ENCODE data around the gene UPP1. TPM values are rescaled to one million over a fixed set of nuclear protein-coding genes. Genes with fewer than 3 reads are reported as not detected.
"Not testable (repeated sequence)": the region's sequence is repeated elsewhere in the genome, so short reads cannot be mapped to it uniquely, and the experiment has no call there.

Gene UPP1
- total RNA-seq, 2 donors from 2014 or later, result 93.2 to 145 TPM

- Mint-ChIP-seq H3K36me3 (peaks cover 5% of the 10 kb centered on the region), H3K27ac (no peak overlapping the region), H3K9me3 (peaks cover 4% of the 10 kb centered on the region), H3K4me1 (ENCODE audit: low read depth in 2 of 2) (peaks cover 3 to 4% of the 10 kb centered on the region in 2 donors), H3K27me3 (peaks cover 0 to 5% of the 10 kb centered on the region in 2 donors), H3K4me3 (no peak overlapping the region)
- DNase-seq (ENCODE audit: low spot score) (no peak), ATAC-seq (no peak)
Observed at GRCh38 chr7:48063985-48064384, 25.1 kb upstream of the UPP1 start.

- Mint-ChIP-seq H3K4me3 (no peak overlapping the region), H3K4me1 (ENCODE audit: low read depth in 2 of 2) (peaks cover 0 to 2% of the 10 kb centered on the region in 2 donors), H3K36me3 (peaks cover 5% of the 10 kb centered on the region), H3K9me3 (peaks cover 4% of the 10 kb centered on the region), H3K27ac (no peak overlapping the region), H3K27me3 (peaks cover 0 to 5% of the 10 kb centered on the region in 2 donors)
- no peak for ATAC-seq
- no peak for DNase-seq (ENCODE audit: low spot score)
Observed at GRCh38 chr7:48067475-48067874, 21.6 kb upstream of the UPP1 start.

GRCh38 chr7:48074204-48074654 is 14.8 kb upstream of the UPP1 start:
- H3K27ac Mint-ChIP-seq, result peak overlapping the region in 1 of 2 donors; percentile 49
- no peaks in the 10 kb centered on the region for H3K27me3 Mint-ChIP-seq

GRCh38 chr7:48077423-48077822 is 11.6 kb upstream of the UPP1 start:
- DNase-seq (ENCODE audit: low spot score) (no peak), ATAC-seq (no peak)
- Mint-ChIP-seq H3K9me3 (no peaks in the 10 kb centered on the region), H3K4me1 (ENCODE audit: low read depth in 2 of 2) (peaks cover under 1 to 1% of the 10 kb centered on the region in 2 donors), H3K27me3 (no peaks in the 10 kb centered on the region), H3K4me3 (no peak overlapping the region), H3K27ac (peak overlapping the region in 1 of 2 donors; percentile 58), H3K36me3 (no peaks in the 10 kb centered on the region)

More at GRCh38 chr7:48074204-48074654, 14.8 kb upstream of the UPP1 start:
- no peak for ATAC-seq
- H3K4me1 Mint-ChIP-seq (ENCODE audit: low read depth in 2 of 2), result no peaks in the 10 kb centered on the region
- H3K4me3 Mint-ChIP-seq, result no peak overlapping the region
- no peaks in the 10 kb centered on the region for H3K36me3 Mint-ChIP-seq
- H3K9me3 Mint-ChIP-seq, result no peaks in the 10 kb centered on the region
- no peak for DNase-seq (ENCODE audit: low spot score)

GRCh38 chr7:48078470-48078869 is 10.6 kb upstream of the UPP1 start:
- Mint-ChIP-seq H3K4me3 (no peak overlapping the region), H3K27me3 (no peaks in the 10 kb centered on the region), H3K27ac (peak overlapping the region in 1 of 2 donors; percentile 5), H3K4me1 (ENCODE audit: low read depth in 2 of 2) (peaks cover 9 to 12% of the 10 kb centered on the region in 2 donors), H3K36me3 (no peaks in the 10 kb centered on the region), H3K9me3 (no peaks in the 10 kb centered on the region)
- DNase-seq (ENCODE audit: low spot score), result no peak
- no peak for ATAC-seq

GRCh38 chr7:48082378-48082777 is 6.7 kb upstream of the UPP1 start:
- H3K36me3 Mint-ChIP-seq; H3K9me3 Mint-ChIP-seq; H3K4me3 Mint-ChIP-seq; DNase-seq (ENCODE audit: low spot score); H3K27me3 Mint-ChIP-seq; ATAC-seq: not testable (repeated sequence)
- Mint-ChIP-seq H3K27ac (peak overlapping the region in 1 of 2 donors; percentile 99), H3K4me1 (ENCODE audit: low read depth in 2 of 2) (peaks cover 42 to 46% of the 10 kb centered on the region in 2 donors)

- Mint-ChIP-seq H3K36me3 (no peaks in the 10 kb centered on the region), H3K27ac (peak overlapping the region; percentile 97 to 99), H3K4me1 (ENCODE audit: low read depth in 2 of 2) (peaks cover 46 to 51% of the 10 kb centered on the region in 2 donors), H3K27me3 (no peaks in the 10 kb centered on the region), H3K9me3 (no peaks in the 10 kb centered on the region), H3K4me3 (peak overlapping the region; percentile 59)
- DNase-seq (ENCODE audit: low spot score) (no peak), ATAC-seq (no peak)
Observed at GRCh38 chr7:48083114-48083830, 5.8 kb upstream of the UPP1 start.

- Mint-ChIP-seq H3K36me3 (no peaks in the 10 kb centered on the region), H3K4me1 (ENCODE audit: low read depth in 2 of 2) (peaks cover 50 to 51% of the 10 kb centered on the region in 2 donors), H3K9me3 (no peaks in the 10 kb centered on the region), H3K27me3 (no peaks in the 10 kb centered on the region), H3K4me3 (peak overlapping the region; percentile 91), H3K27ac (peak overlapping the region; percentile 97 to 99)
- ATAC-seq, result peak; percentile 72 to 77
- peak; percentile 93 for DNase-seq (ENCODE audit: low spot score)
Observed at GRCh38 chr7:48084727-48085432, 4.2 kb upstream of the UPP1 start.

- Mint-ChIP-seq H3K27ac (peak overlapping the region; percentile 97 to 99), H3K4me3 (peak overlapping the region; percentile 91), H3K36me3 (peaks cover 2% of the 10 kb centered on the region), H3K9me3 (no peaks in the 10 kb centered on the region), H3K27me3 (no peaks in the 10 kb centered on the region), H3K4me1 (ENCODE audit: low read depth in 2 of 2) (peaks cover 54% of the 10 kb centered on the region in 2 donors)
- no peak for ATAC-seq
- no peak for DNase-seq (ENCODE audit: low spot score)
Observed at GRCh38 chr7:48085433-48085791, 3.7 kb upstream of the UPP1 start.

GRCh38 chr7:48085942-48086341 is 3.1 kb upstream of the UPP1 start:
- ATAC-seq (no peak), DNase-seq (ENCODE audit: low spot score) (no peak)
- H3K4me3 Mint-ChIP-seq, result peak overlapping the region; percentile 91
- peak overlapping the region; percentile 97 to 99 for H3K27ac Mint-ChIP-seq
- H3K36me3 Mint-ChIP-seq, result peaks cover 7% of the 10 kb centered on the region
- peaks cover 59% of the 10 kb centered on the region in 2 donors for H3K4me1 Mint-ChIP-seq (ENCODE audit: low read depth in 2 of 2)
- no peaks in the 10 kb centered on the region for H3K27me3 Mint-ChIP-seq
- H3K9me3 Mint-ChIP-seq, result no peaks in the 10 kb centered on the region

GRCh38 chr7:48087349-48087748 is 1.7 kb upstream of the UPP1 start:
- peaks cover 69 to 72% of the 10 kb centered on the region in 2 donors for H3K4me1 Mint-ChIP-seq (ENCODE audit: low read depth in 2 of 2)
- ATAC-seq, result peak; percentile 18 to 29
- peaks cover 15% of the 10 kb centered on the region for H3K36me3 Mint-ChIP-seq
- peak; percentile 69 for DNase-seq (ENCODE audit: low spot score)
- H3K27me3 Mint-ChIP-seq, result no peaks in the 10 kb centered on the region
- peak overlapping the region; percentile 91 for H3K4me3 Mint-ChIP-seq
- no peaks in the 10 kb centered on the region for H3K9me3 Mint-ChIP-seq
- peak overlapping the region; percentile 97 to 99 for H3K27ac Mint-ChIP-seq

GRCh38 chr7:48088559-48089045 is 463 bp upstream of the UPP1 start:
- ATAC-seq, result peak; percentile 80 to 86
- no peaks in the 10 kb centered on the region for H3K27me3 Mint-ChIP-seq
- peak overlapping the region; percentile 91 for H3K4me3 Mint-ChIP-seq
- H3K4me1 Mint-ChIP-seq (ENCODE audit: low read depth in 2 of 2), result peaks cover 65 to 71% of the 10 kb centered on the region in 2 donors
- peak; percentile 97 for DNase-seq (ENCODE audit: low spot score)
- H3K36me3 Mint-ChIP-seq, result peaks cover 22% of the 10 kb centered on the region
- H3K27ac Mint-ChIP-seq, result peak overlapping the region; percentile 97 to 99
- no peaks in the 10 kb centered on the region for H3K9me3 Mint-ChIP-seq

GRCh38 chr7:48090095-48090805 is 1.2 kb downstream of the UPP1 start:
- peak overlapping the region; percentile 97 to 100 for H3K27ac Mint-ChIP-seq
- H3K4me3 Mint-ChIP-seq, result peak overlapping the region; percentile 91
- H3K4me1 Mint-ChIP-seq (ENCODE audit: low read depth in 2 of 2), result peaks cover 70 to 75% of the 10 kb centered on the region in 2 donors
- H3K36me3 Mint-ChIP-seq, result peaks cover 33% of the 10 kb centered on the region
- no peak for ATAC-seq
- no peak for DNase-seq (ENCODE audit: low spot score)
- no peaks in the 10 kb centered on the region for H3K9me3 Mint-ChIP-seq
- no peaks in the 10 kb centered on the region for H3K27me3 Mint-ChIP-seq

Data from natural killer cell treated with Interleukin-12 subunit alpha and Interleukin-12 subunit beta and Interleukin-15 and Interleukin-18, amount 100 ng/mL, for 72 hours (primary cell).